ENCODE results near the gene MYO3B. TPM values are rescaled to one million over a fixed set of nuclear protein-coding genes. Genes with fewer than 3 reads are reported as not detected.

Gene MYO3B
- total RNA-seq, 1 donor from 2014 or later = not detected

GRCh38 chr2:170573671-170574070 lies 395.7 kb downstream of the MYO3B start:
- H3K9me3 Mint-ChIP-seq (ENCODE audit: low read depth) = no peaks in the 10 kb centered on the region
- H3K4me1 Mint-ChIP-seq (ENCODE audit: low read depth) = peaks cover 7% of the 10 kb centered on the region
- no peak overlapping the region for H3K27ac Mint-ChIP-seq
- no peak for TF ChIP-seq CTCF (IDR thresholded peaks at IDR 0.05; ENCODE audit: unreplicated experiment)
- no peak overlapping the region for H3K4me3 Mint-ChIP-seq (ENCODE audit: low read depth)
- H3K27me3 Mint-ChIP-seq = no peaks in the 10 kb centered on the region
- H3K36me3 Mint-ChIP-seq (ENCODE audit: insufficient read depth) = no peaks in the 10 kb centered on the region
- no peak for DNase-seq (ENCODE audit: low spot score, unreplicated experiment)

- H3K4me1 Mint-ChIP-seq (ENCODE audit: low read depth) = peaks cover 7% of the 10 kb centered on the region
- TF ChIP-seq CTCF (IDR thresholded peaks at IDR 0.05; ENCODE audit: unreplicated experiment) = no peak
- no peak for DNase-seq (ENCODE audit: low spot score, unreplicated experiment)
- H3K4me3 Mint-ChIP-seq (ENCODE audit: low read depth) = no peak overlapping the region
- no peak overlapping the region for H3K27ac Mint-ChIP-seq
- H3K27me3 Mint-ChIP-seq = no peaks in the 10 kb centered on the region
- H3K36me3 Mint-ChIP-seq (ENCODE audit: insufficient read depth) = no peaks in the 10 kb centered on the region
- H3K9me3 Mint-ChIP-seq (ENCODE audit: low read depth) = no peaks in the 10 kb centered on the region
Measured at GRCh38 chr2:170576296-170576695, 398.3 kb downstream of the MYO3B start.

GRCh38 chr2:170577356-170577755 lies 399.4 kb downstream of the MYO3B start:
- peaks cover 7% of the 10 kb centered on the region for H3K4me1 Mint-ChIP-seq (ENCODE audit: low read depth)
- TF ChIP-seq CTCF (IDR thresholded peaks at IDR 0.05; ENCODE audit: unreplicated experiment) = no peak
- no peaks in the 10 kb centered on the region for H3K27me3 Mint-ChIP-seq
- H3K27ac Mint-ChIP-seq = no peak overlapping the region
- H3K36me3 Mint-ChIP-seq (ENCODE audit: insufficient read depth) = no peaks in the 10 kb centered on the region
- no peak for DNase-seq (ENCODE audit: low spot score, unreplicated experiment)
- no peaks in the 10 kb centered on the region for H3K9me3 Mint-ChIP-seq (ENCODE audit: low read depth)
- H3K4me3 Mint-ChIP-seq (ENCODE audit: low read depth) = no peak overlapping the region

GRCh38 chr2:170578606-170579005 lies 400.7 kb downstream of the MYO3B start:
- no peak for TF ChIP-seq CTCF (IDR thresholded peaks at IDR 0.05; ENCODE audit: unreplicated experiment)
- DNase-seq (ENCODE audit: low spot score, unreplicated experiment) = no peak
- Mint-ChIP-seq H3K4me3 (ENCODE audit: low read depth) (no peak overlapping the region), H3K9me3 (ENCODE audit: low read depth) (no peaks in the 10 kb centered on the region), H3K27me3 (no peaks in the 10 kb centered on the region), H3K27ac (no peak overlapping the region), H3K36me3 (ENCODE audit: insufficient read depth) (no peaks in the 10 kb centered on the region), H3K4me1 (ENCODE audit: low read depth) (peaks cover 9% of the 10 kb centered on the region)

- Mint-ChIP-seq H3K9me3 (ENCODE audit: low read depth) (no peaks in the 10 kb centered on the region), H3K4me3 (ENCODE audit: low read depth) (no peak overlapping the region)
Measured at GRCh38 chr2:170579511-170579910, 401.6 kb downstream of the MYO3B start.

More at GRCh38 chr2:170579511-170579910, 401.6 kb downstream of the MYO3B start:
- no peak overlapping the region for H3K27ac Mint-ChIP-seq
- H3K4me1 Mint-ChIP-seq (ENCODE audit: low read depth) = peaks cover 6% of the 10 kb centered on the region
- no peak for TF ChIP-seq CTCF (IDR thresholded peaks at IDR 0.05; ENCODE audit: unreplicated experiment)
- H3K27me3 Mint-ChIP-seq = no peaks in the 10 kb centered on the region
- no peak for DNase-seq (ENCODE audit: low spot score, unreplicated experiment)
- H3K36me3 Mint-ChIP-seq (ENCODE audit: insufficient read depth) = no peaks in the 10 kb centered on the region

All from progenitor cell of endocrine pancreas (in vitro differentiated cells).